Sigmoid colon (tissue), 7 donors: ENCODE results near the gene COL4A3. TPM values are rescaled to one million over a fixed set of nuclear protein-coding genes. Genes with fewer than 3 reads are reported as not detected.

Experiments
- DNase-seq: peaks from one replicate; pipeline ENCODE4 v3.0.0-alpha.2; 2019
- H3K27ac ChIP-seq, 4 donors: fragments of 200-600 bp; sonication (generic); one replicate each; pipeline ENCODE4 v1.5.1; 2016 to 2019; ENCODE audit warnings: mild to moderate bottlenecking in 1 of 4
- H3K27me3 ChIP-seq, 3 donors: fragments of 200-600 bp; sonication (generic); one replicate each; pipeline ENCODE4 v1.5.1; 2019; ENCODE audit warnings: mild to moderate bottlenecking in 1 of 3
- H3K36me3 ChIP-seq, 4 donors: fragments of 200-600 bp; sonication (generic); one replicate each; pipeline ENCODE4 v1.5.1; 2016 to 2019
- H3K4me1 ChIP-seq, 4 donors: fragments of 200-600 bp; sonication (generic); one replicate each; pipeline ENCODE4 v1.5.1; 2017 to 2019
- H3K4me3 ChIP-seq, 4 donors: fragments of 200-600 bp; sonication (generic); one replicate each; pipeline ENCODE4 v1.5.1; 2017 to 2019; ENCODE audit warnings: mild to moderate bottlenecking in 2 of 4, moderate library complexity in 1 of 4
- H3K9me3 ChIP-seq, 4 donors: fragments of 200-600 bp in 3 of 4; sonication (generic) in 3 of 4; one replicate each; pipeline versions ENCODE4 v1.5.1 to v1.6.1; 2013 to 2019
- CTCF ChIP-seq, 4 experiments: fragments of 450-650 bp in 3 of 4; fragments of 200-600 bp in 1 of 4; IDR thresholded peaks; one replicate each; pipeline ENCODE4 v1.5.1; 2016 to 2019; ENCODE audit warnings: antibody characterized with exemption in 4 of 4, mild to moderate bottlenecking in 3 of 4, moderate library complexity in 2 of 4
- EP300 ChIP-seq, 4 donors: sonication (generic); formaldehyde crosslinking; IDR thresholded peaks; one replicate each; pipeline ENCODE4 v1.6.1; 2017; ENCODE audit warnings: antibody characterized with exemption in 4 of 4
- POLR2A ChIP-seq, 2 donors: fragments of 450-650 bp; IDR thresholded peaks; one replicate each; pipeline ENCODE4 v1.6.1; 2016; ENCODE audit warnings: antibody characterized with exemption in 2 of 2, mild to moderate bottlenecking in 2 of 2, moderate library complexity in 2 of 2
- POLR2AphosphoS5 ChIP-seq, 4 donors: sonication (generic); formaldehyde crosslinking; IDR thresholded peaks; one replicate each; pipeline ENCODE4 v1.6.1; 2017; ENCODE audit warnings: antibody characterized with exemption in 4 of 4
- WGBS, 2 donors: extraction: QIAGEN DNeasy Blood & Tissue Kit; methylation state at CpG; one replicate each; pipeline ENCODE4 v1.1.7; 2013; 5-methylcytosine and 5-hydroxymethylcytosine counted together
- intact Hi-C: fragments of 100-400 bp; cut with DNase I; formaldehyde crosslinking; loops from one replicate; pipeline ENCODE4 v1.15.1; 2023
- polyA plus RNA-seq, 3 donors: library from polyadenylated mRNA; stranded (reverse); fragments of 200-250 nt; gene quantifications; one replicate each; pipeline ENCODE4 v1.2.3, GENCODE V29; 2013
- total RNA-seq, 4 donors: library from RNA; depleted of rRNA; stranded (reverse); fragments of >200 nt; gene quantifications; one replicate each; pipeline ENCODE4 v1.1.0, GENCODE V29; 2016
- donor health status: healthy with polysubstance abuse.
- donor health status: Bipolar disorder and iron deficiency.
- donor health status: healthy.

COL4A3 gene
- total and polyA plus RNA-seq, 7 donors: under 0.01 to 1.6 (median 0.93) TPM; not detected in 1

DNA sequence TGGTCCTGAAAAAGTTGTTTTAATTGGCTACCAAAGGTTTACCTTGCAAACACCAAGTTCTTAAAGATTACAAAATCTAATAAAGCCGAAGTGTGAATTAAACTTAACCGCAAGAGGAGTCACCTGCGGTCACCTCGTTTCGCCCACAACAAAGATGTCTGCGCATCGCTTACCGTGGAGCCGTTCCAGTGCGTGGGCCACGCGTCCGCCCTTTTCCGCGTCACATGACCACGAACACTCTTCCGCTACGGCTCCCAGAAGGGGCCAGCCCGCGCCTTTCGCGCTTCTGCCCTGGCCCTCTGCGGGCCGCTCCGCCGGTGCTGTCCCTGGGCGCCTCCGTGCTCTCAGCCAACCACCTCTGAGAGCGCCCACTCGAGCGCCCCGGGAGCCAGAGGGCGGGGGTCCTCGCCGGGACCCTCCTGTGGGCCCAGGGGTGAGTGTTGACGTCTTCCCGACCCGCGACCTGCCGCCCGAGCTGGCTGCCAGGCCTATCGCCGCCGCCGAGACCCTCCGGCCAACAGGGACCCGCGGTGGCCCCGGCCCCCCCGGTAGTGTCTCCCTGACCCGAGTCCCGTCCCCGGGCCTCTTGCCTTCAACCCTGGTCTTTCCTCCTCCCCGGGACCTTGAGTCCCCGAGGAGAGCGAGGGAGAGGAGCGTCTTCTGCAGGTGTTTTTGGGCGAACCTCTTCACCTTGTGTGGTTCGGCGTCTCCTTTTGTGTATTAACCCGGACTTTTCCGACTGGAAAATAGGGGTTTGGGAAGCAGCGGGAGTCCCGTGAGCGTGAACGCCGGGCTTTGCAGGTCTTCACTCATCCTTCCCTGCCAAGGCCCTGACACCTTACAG is 160.8 kb downstream of the COL4A3 start, which contains the start of gene MFF:
MFF (plus strand) TSS at position 257 of the 844 bp plus-strand sequence. CDS start 5,415 bp downstream, outside the sequence.
- no peaks in the 10 kb centered on the region for H3K27me3 ChIP-seq
- H3K4me3 ChIP-seq: peak within 1 kb of the TSS; percentile 81 to 95 (median 90)
- peaks cover 0 to 5% (median 0%) of the 10 kb centered on the region in 4 donors for H3K36me3 ChIP-seq
- intact Hi-C loops: loop anchor here (10.0 kb wide), 1 partner anchor 490 kb away; the partner anchor contains the start of gene RHBDD1
- H3K9me3 ChIP-seq: no peaks in the 10 kb centered on the region
- DNase-seq: peak; percentile 96
- peak within 1 kb of the TSS; percentile 91 to 93 (median 92) for H3K27ac ChIP-seq
- peak; percentile 47 to 66 for TF ChIP-seq POLR2A (IDR thresholded peaks at IDR 0.05)
- peak in 2 of 4 donors; percentile 26 to 31 for TF ChIP-seq EP300 (IDR thresholded peaks at IDR 0.05)
- peak; percentile 79 to 95 (median 92) for TF ChIP-seq POLR2AphosphoS5 (IDR thresholded peaks at IDR 0.05)
- TF ChIP-seq CTCF (IDR thresholded peaks at IDR 0.05): no peak
- WGBS, 2 donors: 0% methylated on average over 67 of the region's 67 CpGs
- H3K4me1 ChIP-seq: peaks cover 0 to 21% (median 12%) of the 10 kb centered on the region in 4 donors

- peaks cover 0 to 11% (median 0%) of the 10 kb centered on the region in 4 donors for H3K36me3 ChIP-seq
- peak; percentile 66 for DNase-seq
- WGBS, 2 donors: 0% methylated on average over 13 of the region's 13 CpGs
- H3K4me3 ChIP-seq: peak overlapping the region; percentile 81 to 95 (median 90)
- H3K27ac ChIP-seq: peak overlapping the region; percentile 91 to 93 (median 92)
- peaks cover 0 to 21% (median 12%) of the 10 kb centered on the region in 4 donors for H3K4me1 ChIP-seq
- TF ChIP-seq POLR2AphosphoS5 (IDR thresholded peaks at IDR 0.05) (no peak), CTCF (IDR thresholded peaks at IDR 0.05) (no peak), EP300 (IDR thresholded peaks at IDR 0.05) (no peak), POLR2A (IDR thresholded peaks at IDR 0.05) (no peak)
- no peaks in the 10 kb centered on the region for H3K27me3 ChIP-seq
- no peaks in the 10 kb centered on the region for H3K9me3 ChIP-seq
- intact Hi-C loops: loop anchor here (10.0 kb wide), 1 partner anchor 491 kb away; the partner anchor contains the start of gene RHBDD1
Measured at GRCh38 chr2:227325839-227326195, 161.4 kb downstream of the COL4A3 start.

- Histone ChIP-seq H3K36me3 (peaks cover 0 to 15% (median 0%) of the 10 kb centered on the region in 4 donors), H3K9me3 (no peaks in the 10 kb centered on the region), H3K27ac (no peak overlapping the region), H3K27me3 (no peaks in the 10 kb centered on the region), H3K4me3 (no peak overlapping the region), H3K4me1 (peaks cover 0 to 21% (median 12%) of the 10 kb centered on the region in 4 donors)
- intact Hi-C loops: loop anchor here (10.0 kb wide), 1 partner anchor 492 kb away; the partner anchor contains the start of gene RHBDD1
- 93% methylated on average over 6 of the region's 6 CpGs for WGBS, 2 donors
- no peak for TF ChIP-seq CTCF (IDR thresholded peaks at IDR 0.05)
- TF ChIP-seq EP300 (IDR thresholded peaks at IDR 0.05): no peak
- TF ChIP-seq POLR2AphosphoS5 (IDR thresholded peaks at IDR 0.05): no peak
- TF ChIP-seq POLR2A (IDR thresholded peaks at IDR 0.05): no peak
- DNase-seq: no peak
Measured at GRCh38 chr2:227326783-227327182, 162.4 kb downstream of the COL4A3 start.

GRCh38 chr2:227335713-227336112 is 171.3 kb downstream of the COL4A3 start:
- no peaks in the 10 kb centered on the region for H3K4me1 ChIP-seq
- intact Hi-C loops: no loop called here
- no peak for TF ChIP-seq CTCF (IDR thresholded peaks at IDR 0.05)
- TF ChIP-seq POLR2A (IDR thresholded peaks at IDR 0.05): no peak
- TF ChIP-seq EP300 (IDR thresholded peaks at IDR 0.05): no peak
- TF ChIP-seq POLR2AphosphoS5 (IDR thresholded peaks at IDR 0.05): no peak
- H3K27me3 ChIP-seq: no peaks in the 10 kb centered on the region
- H3K4me3 ChIP-seq: no peak overlapping the region
- peaks cover 4 to 65% (median 11%) of the 10 kb centered on the region in 4 donors for H3K36me3 ChIP-seq
- no peak for DNase-seq
- 93 to 97% methylated on average over 1 of the region's 1 CpG for WGBS, 2 donors
- H3K9me3 ChIP-seq: no peaks in the 10 kb centered on the region
- no peak overlapping the region for H3K27ac ChIP-seq
